CD4-positive, alpha-beta T cell treated with Interleukin-12 subunit alpha and Interleukin-12 subunit beta, for 1 hour (primary cell): ENCODE data around the gene YIF1A.
"Not testable (repeated sequence)": the region's sequence is repeated elsewhere in the genome, so short reads cannot be mapped to it uniquely, and the experiment has no call there.

Experiments used
- DNase-seq: peaks from one replicate; pipeline ENCODE4 v3.0.0-alpha.2; 2020

The YIF1A gene

GRCh38 chr11:66311470-66311964, 22.6 kb upstream of the YIF1A start:
- no peak for DNase-seq

GRCh38 chr11:66310803-66311440, 22.0 kb upstream of the YIF1A start:
- DNase-seq: not testable (repeated sequence)

DNA sequence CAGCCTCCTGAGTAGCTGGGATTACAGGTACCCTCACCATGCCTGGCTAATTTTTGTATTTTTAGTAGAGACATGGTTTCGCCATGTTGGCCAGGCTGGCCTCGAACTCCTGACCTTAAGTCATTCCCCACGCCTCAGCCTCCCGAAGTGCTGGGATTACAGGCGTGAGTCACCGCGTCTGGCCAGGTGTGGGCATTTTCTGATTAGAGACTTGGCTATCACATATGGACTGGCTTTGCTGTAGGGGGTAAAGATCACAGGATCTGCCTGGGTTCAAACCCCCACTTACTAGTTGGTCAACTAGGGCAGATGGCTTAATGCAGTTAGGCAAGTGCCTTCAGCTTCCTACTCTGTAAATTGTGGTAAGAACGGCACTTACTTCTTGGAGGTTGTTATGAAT, 21.4 kb upstream of the YIF1A start:
- no peak for DNase-seq

DNA sequence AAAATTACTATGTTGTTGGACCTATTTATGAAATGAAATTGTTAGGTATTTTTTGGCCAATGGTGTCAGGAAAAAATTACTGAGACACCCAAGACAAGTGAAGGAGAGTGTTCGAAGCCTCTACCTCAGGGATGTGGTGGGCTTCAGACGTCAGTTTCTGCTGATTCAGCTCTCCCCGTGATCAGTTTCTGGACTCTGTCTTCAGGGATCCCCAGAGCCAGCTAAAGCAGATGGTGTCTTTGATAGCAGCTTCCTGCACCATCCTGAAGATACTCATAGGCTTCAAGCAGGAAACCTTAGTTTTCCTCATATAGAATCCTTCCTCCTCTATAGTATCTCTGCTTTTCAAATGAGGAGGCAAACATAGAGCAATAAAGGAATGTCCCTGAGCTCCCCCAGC, 20.5 kb upstream of the YIF1A start:
- no peak for DNase-seq

DNA sequence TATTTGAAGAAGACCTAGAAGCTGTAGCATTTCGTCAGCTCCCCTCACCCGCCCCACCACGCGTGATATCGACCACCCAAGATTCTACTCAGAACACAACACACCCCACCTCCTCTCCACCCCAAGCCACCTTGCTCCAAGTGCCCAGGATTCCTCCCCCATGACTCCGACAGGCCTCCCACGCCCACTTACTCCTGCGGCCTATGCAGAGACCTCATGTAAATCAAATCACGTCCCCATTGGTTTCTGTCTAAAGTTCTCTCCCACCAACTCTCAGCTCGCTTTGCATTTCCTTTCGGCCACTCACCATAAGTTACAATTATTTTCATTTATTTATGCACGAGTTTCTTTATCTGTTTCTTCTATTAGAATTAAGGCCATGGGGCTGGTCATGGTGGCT, 13.7 kb upstream of the YIF1A start:
- DNase-seq: no peak

DNA sequence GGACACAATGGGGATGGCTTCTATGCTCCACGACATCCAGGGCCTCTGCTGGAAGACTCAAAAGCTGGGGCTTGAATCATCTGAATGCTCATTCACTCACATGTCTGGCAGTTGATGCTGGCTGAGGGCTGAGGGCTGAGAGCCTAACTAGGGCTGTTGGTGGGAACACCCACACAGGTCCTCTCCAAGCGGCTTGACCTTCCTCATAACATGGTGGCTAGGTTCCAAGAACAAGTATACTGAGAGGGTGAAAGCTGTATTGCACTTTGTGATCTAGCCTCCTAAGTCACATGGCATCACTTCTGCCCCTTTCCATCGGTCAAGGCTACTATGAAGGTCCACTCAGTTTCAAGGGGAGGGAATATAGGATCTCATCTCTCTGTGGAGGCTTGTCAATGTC, 10.2 kb upstream of the YIF1A start:
- no peak for DNase-seq

- DNase-seq: no peak
Measured at GRCh38 chr11:66297610-66298009, 8.7 kb upstream of the YIF1A start.

GRCh38 chr11:66294626-66295620, 6.0 kb upstream of the YIF1A start:
- no peak for DNase-seq

- DNase-seq: no peak
Measured at GRCh38 chr11:66293777-66294625, 5.1 kb upstream of the YIF1A start.

- DNase-seq: no peak
Measured at GRCh38 chr11:66293352-66293751, 4.4 kb upstream of the YIF1A start.

GRCh38 chr11:66292543-66293332, 3.8 kb upstream of the YIF1A start:
- no peak for DNase-seq

DNA sequence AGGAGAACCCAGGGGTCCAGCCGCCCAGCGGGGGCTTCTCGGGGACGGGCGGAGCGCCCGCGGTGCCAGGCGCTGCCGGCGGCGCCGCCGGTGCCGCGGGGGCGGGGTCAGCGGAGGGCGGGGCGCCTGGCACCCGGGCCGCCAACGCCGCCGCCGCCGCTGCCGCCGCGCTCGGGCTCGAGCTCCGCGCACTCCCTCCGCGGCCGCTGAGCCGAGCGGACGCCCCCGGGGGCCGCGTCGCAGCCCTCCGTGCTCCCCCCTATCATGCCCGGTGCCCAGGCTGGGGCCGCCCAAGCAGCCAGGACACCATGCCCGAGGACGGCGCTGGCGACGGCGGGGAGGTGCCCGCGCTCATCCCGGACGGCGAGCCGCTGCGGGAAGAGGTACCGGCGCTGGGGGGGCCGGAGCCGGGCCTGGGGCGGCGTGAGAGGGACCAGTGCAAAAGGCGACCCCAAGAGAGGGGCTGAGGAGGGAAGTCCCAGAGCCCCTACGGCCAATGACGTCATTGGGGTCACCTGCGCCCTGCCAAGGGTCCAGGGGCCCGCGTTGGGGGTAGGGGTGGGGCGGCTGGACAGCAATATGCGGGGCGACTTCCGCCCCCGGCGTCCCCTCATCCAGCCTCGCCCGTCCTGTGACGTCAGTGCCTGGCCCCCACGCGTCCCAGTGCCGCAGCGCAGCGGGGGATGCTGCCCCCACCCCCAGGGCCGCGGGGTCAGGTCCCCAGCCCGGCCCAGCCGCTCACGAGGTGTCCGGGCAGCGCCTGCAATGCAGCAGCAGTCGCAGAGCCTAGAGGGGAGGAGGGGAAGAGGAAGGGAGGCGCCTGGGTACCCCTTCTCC, 3.0 kb upstream of the YIF1A start, which contains the start of gene TMEM151A:
TMEM151A (plus strand) TSS at position 189 of the 837 bp plus-strand sequence; CDS start at position 309, 120 bp downstream.
- DNase-seq: peak; percentile 44

DNA sequence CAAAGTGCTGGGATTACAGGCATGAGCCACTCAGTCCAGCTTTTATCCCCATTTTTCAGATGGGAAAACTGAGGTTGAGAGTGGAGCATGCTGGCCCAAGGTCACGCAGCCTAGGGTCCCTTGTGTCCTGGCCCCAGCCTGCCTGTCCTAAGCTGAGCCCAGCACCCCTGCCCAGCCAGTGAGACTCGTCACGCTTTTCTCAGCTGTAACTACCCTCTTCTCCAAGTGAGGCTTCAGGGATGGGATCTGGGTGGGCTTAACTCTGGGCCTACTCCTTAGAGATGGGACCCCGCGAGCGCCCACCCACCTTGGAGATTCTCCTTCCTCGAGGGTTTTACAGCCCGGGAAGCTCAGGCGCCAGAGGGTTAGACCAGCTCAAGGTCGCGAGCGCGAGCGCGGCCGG, 2.4 kb upstream of the YIF1A start:
- DNase-seq: no peak

DNA sequence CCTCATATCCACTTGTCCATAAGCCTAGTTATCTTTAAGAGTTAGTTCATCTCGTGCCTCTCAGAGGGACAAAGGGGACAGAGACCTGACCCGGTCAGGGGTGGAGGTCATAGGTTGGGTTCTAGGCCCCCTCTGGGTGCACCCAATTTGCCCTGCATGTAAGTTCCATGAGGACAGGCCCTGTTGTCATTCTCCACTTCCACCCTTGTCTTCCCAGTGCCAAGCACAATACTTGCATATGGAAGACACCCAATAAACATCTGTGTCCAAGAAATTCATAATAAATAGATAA, 1.3 kb upstream of the YIF1A start:
- DNase-seq: no peak

GRCh38 chr11:66289548-66290329, 796 bp upstream of the YIF1A start:
- peak; percentile 83 for DNase-seq

DNA sequence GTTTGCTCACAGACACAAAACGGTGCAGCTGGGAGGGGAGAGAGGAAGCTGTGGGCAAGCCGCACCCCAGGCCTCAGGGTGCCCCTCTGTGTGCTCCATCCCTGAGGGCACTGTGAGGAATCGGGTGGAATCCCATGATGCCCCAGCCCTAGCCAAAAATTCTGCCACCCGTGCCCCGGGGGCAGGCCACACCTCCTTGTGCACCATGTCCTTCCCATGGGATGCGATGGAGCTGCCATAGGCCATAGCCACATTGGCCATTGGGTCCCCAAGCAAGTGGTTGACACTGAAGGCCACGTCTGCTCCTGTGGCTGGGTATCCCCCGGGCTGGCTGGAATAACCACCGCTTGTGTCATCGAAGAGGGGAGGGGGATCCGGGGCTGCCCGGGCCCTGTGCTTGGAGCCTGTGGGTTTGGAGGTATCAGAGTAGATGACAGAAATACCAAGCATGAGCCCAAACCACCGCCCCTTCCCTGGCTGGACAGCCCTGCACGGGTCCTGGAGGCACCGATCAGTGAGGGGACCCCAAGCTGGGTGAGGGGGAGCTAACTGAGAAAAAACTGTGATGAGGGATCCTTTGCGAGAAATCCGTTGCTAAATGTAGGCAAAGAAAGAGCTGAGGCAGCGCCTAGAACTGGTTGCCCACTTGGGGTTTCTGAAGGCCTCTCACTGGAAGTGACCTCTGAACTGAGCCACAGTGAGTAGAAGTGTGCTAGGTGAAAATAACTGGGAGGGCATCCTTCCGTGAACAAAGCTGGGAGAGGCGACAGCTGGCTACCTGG, 863 bp downstream of the YIF1A start:
- no peak for DNase-seq

GRCh38 chr11:66287211-66287888, 1.6 kb downstream of the YIF1A start:
- DNase-seq: no peak

DNA sequence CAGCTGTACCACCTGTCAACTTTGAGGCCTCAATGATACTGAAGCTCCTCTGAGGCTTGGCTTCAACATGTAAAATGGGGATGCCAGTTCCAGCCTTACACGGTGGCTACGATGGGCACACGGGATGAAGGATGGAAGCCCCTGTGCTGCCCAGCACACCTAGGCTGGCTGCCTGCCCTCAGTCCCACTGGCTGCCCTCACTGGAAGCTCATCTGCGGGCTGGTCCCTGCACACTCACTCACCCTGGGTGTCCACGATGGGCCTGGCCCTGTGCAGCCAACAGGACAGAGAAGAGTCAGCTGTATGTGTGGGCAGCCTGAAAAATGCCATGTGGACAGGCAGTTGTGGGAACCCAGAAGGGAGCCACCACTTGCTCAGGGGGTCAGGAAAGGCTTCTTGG, 2.2 kb downstream of the YIF1A start:
- DNase-seq: no peak
